MM.1S (cell line): Measurements from ENCODE around the gene PTPRK.

Experiments
- EZH2 ChIP-seq: fragments of 300-600 bp; sonication (generic); optimal IDR thresholded peaks from 2 replicates; pipeline ENCODE3; 2017; ENCODE audit warnings: low read depth, mild to moderate bottlenecking, antibody characterized with exemption, low read length, mixed read lengths
- EZH2phosphoT487 ChIP-seq: fragments of 300-600 bp; sonication (generic); IDR thresholded peaks from 2 replicates; pipeline ENCODE4 v1.6.1; 2018; ENCODE audit warnings: antibody characterized with exemption, low read length
- TF ChIP-seq, protein P1 (sequence below): fragments of 300-600 bp; sonication (generic); IDR thresholded peaks from 2 replicates; pipeline ENCODE4 v1.5.1; 2016; ENCODE audit warnings: antibody characterized with exemption, low read length, mixed read lengths

DNA sequence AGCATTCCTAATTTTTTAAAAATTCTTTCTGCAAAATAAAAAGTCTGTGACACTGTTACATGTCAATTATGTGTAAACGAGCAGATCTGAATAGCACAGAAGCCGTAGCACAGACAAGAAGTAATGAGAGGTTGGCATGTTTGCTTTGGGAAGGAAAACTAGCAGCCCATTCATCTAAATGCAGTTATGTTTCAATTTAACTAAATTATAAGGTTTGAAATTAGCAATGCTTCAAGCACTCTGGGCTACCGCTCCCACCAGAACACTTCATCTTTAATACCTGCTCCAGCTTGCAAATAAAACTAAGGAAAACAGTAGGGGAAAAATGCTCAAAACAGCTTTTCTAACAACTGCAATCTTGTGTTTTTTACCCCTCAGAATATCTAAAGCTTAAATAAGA is 73.9 kb downstream of the PTPRK start:
- TF ChIP-seq, protein P1, sequence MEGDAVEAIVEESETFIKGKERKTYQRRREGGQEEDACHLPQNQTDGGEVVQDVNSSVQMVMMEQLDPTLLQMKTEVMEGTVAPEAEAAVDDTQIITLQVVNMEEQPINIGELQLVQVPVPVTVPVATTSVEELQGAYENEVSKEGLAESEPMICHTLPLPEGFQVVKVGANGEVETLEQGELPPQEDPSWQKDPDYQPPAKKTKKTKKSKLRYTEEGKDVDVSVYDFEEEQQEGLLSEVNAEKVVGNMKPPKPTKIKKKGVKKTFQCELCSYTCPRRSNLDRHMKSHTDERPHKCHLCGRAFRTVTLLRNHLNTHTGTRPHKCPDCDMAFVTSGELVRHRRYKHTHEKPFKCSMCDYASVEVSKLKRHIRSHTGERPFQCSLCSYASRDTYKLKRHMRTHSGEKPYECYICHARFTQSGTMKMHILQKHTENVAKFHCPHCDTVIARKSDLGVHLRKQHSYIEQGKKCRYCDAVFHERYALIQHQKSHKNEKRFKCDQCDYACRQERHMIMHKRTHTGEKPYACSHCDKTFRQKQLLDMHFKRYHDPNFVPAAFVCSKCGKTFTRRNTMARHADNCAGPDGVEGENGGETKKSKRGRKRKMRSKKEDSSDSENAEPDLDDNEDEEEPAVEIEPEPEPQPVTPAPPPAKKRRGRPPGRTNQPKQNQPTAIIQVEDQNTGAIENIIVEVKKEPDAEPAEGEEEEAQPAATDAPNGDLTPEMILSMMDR, result no peak
- no peak for TF ChIP-seq EZH2phosphoT487
- TF ChIP-seq EZH2, result no peak
